SU-DHL-6 (cell line): ENCODE data around the gene CAPG.

ENCODE experiments used
- EZH2phosphoT487 ChIP-seq: fragments of 200-600 bp; sonication (generic), shearing (Covaris generic); conservative IDR thresholded peaks from 2 replicates; pipeline ENCODE4 v1.6.1; 2018; ENCODE audit warnings: mild to moderate bottlenecking, antibody characterized with exemption, low read length, moderate library complexity, mixed read lengths
- TF ChIP-seq, protein P1 (sequence below): fragments of 200-600 bp; sonication (generic); IDR thresholded peaks from one replicate; pipeline ENCODE4 v1.5.1; 2017; ENCODE audit warnings: antibody characterized with exemption, mild to moderate bottlenecking, low read length, moderate library complexity; ENCODE audit not compliant: insufficient read depth, poor library complexity, severe bottlenecking

DNA sequence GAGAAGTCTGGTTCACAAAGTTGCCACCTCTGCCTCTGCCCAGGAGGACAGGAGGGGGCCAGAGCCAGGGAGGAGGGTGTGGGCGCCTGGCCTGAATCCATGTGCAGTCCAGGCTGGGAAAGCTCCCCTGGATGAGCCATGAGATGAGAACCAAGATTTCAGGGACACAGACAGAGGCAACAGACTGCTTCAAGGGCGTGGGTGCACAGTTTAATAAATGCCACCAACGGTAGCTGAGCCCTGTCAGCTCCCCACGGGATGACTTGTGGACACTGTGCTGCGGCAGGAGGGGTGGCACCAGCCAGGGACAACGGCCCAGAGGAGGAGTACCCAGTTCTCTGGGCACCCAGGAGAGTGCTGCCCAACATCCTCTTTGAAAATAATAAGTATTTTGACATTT, 15.2 kb downstream of the CAPG start:
- TF ChIP-seq, protein P1, sequence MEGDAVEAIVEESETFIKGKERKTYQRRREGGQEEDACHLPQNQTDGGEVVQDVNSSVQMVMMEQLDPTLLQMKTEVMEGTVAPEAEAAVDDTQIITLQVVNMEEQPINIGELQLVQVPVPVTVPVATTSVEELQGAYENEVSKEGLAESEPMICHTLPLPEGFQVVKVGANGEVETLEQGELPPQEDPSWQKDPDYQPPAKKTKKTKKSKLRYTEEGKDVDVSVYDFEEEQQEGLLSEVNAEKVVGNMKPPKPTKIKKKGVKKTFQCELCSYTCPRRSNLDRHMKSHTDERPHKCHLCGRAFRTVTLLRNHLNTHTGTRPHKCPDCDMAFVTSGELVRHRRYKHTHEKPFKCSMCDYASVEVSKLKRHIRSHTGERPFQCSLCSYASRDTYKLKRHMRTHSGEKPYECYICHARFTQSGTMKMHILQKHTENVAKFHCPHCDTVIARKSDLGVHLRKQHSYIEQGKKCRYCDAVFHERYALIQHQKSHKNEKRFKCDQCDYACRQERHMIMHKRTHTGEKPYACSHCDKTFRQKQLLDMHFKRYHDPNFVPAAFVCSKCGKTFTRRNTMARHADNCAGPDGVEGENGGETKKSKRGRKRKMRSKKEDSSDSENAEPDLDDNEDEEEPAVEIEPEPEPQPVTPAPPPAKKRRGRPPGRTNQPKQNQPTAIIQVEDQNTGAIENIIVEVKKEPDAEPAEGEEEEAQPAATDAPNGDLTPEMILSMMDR: no peak
- no peak for TF ChIP-seq EZH2phosphoT487
